Measurements from ENCODE around the gene YJEFN3.

- TF ChIP-seq CTCF (IDR thresholded peaks at IDR 0.05) (no peak), POLR2A (IDR thresholded peaks at IDR 0.05; ENCODE audit: low read depth) (no peak), EP300 (IDR thresholded peaks at IDR 0.05) (no peak)
Measured at GRCh38 chr19:19524053-19524452, 4.7 kb upstream of the YJEFN3 start.

Data from esophagus muscularis mucosa (tissue), 4 donors.